PFSK-1 (cell line): ENCODE results near the gene PHF14.

Experiments used
- FOXP2 ChIP-seq: optimal IDR thresholded peaks from 2 replicates; pipeline ENCODE3; 2011; ENCODE audit warnings: borderline replicate concordance, control low read depth, inconsistent platforms; ENCODE audit not compliant: insufficient read depth; ENCODE audit errors: extremely low read length, extremely low read depth
- POLR2AphosphoS5 ChIP-seq: IDR thresholded peaks from 2 replicates; pipeline ENCODE4 v1.6.1; 2012; ENCODE audit warnings: low read depth, mild to moderate bottlenecking, control low read depth, low read length, moderate library complexity
- REST ChIP-seq, 2 experiments: IDR thresholded peaks; 2 replicates each; pipeline versions ENCODE4 v1.6.1 to v1.8.0; 2011 to 2012; ENCODE audit warnings: low read depth in 2 of 2, low read length in 2 of 2, control low read depth in 1 of 2, inconsistent platforms in 1 of 2, mild to moderate bottlenecking in 1 of 2, moderate library complexity in 1 of 2; ENCODE audit not compliant: insufficient read depth in 1 of 2
- SIN3A ChIP-seq: IDR thresholded peaks from 2 replicates; pipeline ENCODE4 v1.6.1; 2012; ENCODE audit warnings: mild to moderate bottlenecking, low read length, moderate library complexity, borderline replicate concordance; ENCODE audit not compliant: insufficient read depth
- TAF1 ChIP-seq: IDR thresholded peaks from 2 replicates; pipeline ENCODE4 v1.6.1; 2012; ENCODE audit warnings: low read length, control low read depth, borderline replicate concordance; ENCODE audit not compliant: insufficient read depth

DNA sequence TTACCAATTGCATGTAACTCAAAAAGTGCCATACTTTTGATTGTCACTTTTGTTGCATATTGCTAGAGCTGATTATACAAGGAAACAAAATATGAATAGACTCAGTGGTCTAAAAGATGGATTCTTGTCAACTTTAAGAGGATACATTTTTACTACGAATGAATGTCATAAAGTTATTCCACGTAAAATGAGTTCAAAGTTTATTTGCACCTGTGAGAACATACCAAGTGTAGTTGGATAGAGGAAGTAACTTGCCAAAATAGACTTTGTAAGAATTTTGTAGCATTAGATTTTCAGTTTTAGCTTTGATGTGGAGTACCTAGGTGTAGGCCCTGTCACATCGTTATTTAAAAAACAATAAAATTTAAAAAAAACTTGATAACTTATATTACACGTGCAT lies 106.2 kb downstream of the PHF14 start:
- TF ChIP-seq SIN3A (no peak), POLR2AphosphoS5 (no peak), REST (IDR thresholded peaks at IDR 0.05; ENCODE audit: insufficient read depth in 1 of 2, low read depth in 2 of 2, low read length in 2 of 2) (no peak), TAF1 (no peak), FOXP2 (no peak)
